Fibroblast of skin of right quadriceps (primary cell): ENCODE results near the gene PNKD.
"Not testable (repeated sequence)": the region's sequence is repeated elsewhere in the genome, so short reads cannot be mapped to it uniquely, and the experiment has no call there.

Experiments
- DNase-seq: peaks from one replicate; pipeline ENCODE4 v3.0.0-alpha.2; 2013

Gene PNKD

DNA sequence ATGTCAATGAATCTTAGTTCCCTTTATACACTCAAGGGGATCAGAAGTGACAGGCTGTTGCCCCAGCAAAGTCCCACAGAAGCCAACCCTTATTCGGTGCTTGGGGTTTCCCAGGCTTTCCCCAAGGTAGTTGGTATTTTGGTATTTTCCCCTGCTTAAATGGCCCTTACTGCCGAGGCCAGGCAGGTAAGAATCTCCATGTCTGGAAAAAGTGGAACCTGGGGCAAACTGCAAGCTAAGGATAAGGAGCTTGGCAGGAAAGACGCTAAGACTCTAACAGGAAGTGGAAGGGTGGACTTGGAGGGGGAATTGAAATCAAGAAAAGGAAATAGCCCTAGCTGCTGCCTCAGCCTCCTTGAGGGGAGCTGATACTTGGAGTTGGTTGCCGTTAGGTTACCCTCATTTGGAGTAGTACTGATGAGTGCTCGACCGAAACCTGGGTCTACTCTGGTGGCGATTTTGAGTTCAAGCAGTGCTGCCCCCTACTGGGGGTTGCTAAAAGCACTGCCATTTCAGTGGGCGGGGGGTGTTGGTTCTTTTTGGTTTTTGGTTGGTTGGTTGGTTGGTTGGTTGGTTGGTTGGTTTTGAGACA, 12.8 kb upstream of the PNKD start:
- peak; percentile 15 for DNase-seq

- DNase-seq, result peak; percentile 69
Observed at GRCh38 chr2:218259099-218259961, 11.0 kb upstream of the PNKD start.

DNA sequence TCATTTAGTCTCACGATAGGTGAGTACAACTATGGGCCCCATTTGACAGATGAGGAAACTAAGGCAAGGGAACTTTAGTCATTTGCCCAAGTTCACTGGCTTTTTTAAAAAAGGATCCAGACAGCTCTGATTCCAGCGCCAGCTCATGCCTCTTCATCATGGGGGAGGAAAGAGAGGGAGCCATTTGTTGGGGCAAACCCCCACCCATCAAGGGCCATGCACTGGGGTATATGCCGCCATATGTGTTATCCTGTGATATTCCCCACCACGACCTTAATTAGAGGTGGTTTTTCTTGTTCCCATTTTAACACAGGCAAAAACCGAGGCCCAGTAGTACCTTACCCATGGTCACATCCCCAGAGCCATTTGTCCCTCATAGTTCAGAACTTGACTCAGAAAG, 10.2 kb upstream of the PNKD start:
- no peak for DNase-seq

DNA sequence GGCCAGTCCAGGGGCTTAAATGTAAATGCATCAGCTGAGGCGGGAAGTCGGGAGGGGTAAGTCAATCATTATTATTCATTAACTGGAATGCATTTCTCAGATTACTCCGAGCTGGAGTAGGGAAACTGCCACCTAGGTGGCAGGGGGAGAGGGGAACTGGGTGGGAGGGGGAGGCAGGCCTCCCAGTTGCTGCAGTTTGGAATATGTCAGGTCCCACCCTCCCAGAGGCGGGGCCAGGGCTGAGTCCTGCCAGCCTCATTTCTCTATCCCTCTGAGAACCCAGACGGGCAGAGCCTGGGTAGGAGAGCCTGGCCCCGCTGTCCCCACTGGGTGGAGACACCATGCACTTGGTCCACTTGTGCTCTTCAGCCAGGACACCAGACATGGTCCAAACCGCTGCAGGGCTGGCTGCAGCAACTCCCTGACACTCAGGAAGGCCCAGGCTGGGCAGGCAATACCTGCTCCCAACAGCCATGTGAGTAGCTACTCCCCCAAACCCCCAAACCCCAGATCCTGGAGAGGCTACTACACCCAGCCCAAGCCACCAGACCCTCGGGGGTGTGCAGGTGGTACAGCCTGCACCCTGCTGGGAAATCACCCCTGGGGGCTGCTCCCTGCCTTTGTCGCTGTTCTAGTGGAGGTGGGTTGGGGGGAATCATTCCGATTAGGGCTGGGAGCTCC, 9.4 kb upstream of the PNKD start, which contains the start of gene GPBAR1:
TSS of gene GPBAR1 (plus strand) at position 274 of the 681 bp plus-strand sequence. CDS start 1,710 bp downstream, outside the sequence.
- no peak for DNase-seq

DNA sequence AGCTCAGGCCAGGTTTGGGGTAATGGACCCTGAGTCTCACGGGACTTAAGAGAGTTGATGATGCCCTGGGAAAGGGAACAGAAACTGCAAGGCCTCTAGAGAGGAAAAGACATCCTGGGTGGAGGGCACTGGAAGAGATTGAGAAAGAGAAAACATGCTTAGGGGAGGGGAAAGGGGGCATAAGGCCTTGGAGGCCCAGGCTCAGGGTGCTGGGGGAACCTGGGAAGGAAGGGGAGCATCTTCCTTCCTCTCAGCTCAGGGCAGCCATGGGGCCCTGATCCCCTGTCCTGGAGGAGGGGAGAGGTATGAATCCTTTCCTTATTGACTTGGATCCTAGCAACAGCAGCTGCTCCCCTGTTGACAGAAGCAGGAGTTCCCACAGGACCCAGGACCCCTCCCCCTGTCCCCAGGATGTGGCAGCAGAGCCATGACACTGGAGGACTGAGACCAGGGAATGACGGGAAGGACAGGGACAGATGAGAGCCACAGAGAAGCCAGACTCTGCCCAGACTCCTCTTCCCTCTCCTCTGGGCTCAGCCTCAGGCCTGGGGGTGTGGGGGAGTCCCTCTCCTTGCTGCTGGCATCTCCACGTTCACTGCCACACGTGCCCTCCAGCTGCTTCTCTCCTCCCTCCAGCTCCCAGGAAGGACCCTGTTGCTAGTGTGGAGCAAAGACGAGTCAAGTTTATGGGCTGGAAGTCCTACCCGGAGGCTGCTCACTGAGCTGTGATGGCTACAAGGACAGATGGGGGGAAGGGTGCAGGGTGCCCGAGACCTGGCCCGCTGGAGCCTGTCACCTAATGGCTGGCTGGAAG, 8.7 kb upstream of the PNKD start:
- DNase-seq, result no peak

DNA sequence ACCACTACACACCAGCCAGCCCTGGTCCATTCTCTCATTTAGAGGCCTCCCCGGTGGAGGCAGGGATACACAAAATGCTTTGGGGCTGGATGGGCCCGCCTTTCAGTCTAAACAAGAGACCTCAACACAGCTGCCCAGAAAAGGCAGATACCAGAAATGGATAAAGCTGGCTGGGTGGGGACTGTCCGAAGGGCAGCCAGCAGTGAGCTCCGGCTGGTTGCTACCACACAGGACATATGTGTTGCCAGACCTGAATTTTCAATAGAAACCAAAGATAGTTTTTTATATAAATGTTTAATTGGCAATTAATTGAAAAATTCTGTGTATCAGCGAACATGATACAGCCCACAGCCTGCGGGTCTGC, 8.1 kb upstream of the PNKD start:
- DNase-seq, result no peak

DNA sequence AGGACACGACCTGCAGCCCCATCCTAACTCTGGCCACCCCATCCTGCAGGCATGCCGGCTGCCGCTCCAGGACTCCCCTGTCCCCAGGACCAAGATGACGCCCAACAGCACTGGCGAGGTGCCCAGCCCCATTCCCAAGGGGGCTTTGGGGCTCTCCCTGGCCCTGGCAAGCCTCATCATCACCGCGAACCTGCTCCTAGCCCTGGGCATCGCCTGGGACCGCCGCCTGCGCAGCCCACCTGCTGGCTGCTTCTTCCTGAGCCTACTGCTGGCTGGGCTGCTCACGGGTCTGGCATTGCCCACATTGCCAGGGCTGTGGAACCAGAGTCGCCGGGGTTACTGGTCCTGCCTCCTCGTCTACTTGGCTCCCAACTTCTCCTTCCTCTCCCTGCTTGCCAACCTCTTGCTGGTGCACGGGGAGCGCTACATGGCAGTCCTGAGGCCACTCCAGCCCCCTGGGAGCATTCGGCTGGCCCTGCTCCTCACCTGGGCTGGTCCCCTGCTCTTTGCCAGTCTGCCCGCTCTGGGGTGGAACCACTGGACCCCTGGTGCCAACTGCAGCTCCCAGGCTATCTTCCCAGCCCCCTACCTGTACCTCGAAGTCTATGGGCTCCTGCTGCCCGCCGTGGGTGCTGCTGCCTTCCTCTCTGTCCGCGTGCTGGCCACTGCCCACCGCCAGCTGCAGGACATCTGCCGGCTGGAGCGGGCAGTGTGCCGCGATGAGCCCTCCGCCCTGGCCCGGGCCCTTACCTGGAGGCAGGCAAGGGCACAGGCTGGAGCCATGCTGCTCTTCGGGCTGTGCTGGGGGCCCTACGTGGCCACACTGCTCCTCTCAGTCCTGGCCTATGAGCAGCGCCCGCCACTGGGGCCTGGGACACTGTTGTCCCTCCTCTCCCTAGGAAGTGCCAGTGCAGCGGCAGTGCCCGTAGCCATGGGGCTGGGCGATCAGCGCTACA, 7.4 kb upstream of the PNKD start:
- DNase-seq, result no peak

DNA sequence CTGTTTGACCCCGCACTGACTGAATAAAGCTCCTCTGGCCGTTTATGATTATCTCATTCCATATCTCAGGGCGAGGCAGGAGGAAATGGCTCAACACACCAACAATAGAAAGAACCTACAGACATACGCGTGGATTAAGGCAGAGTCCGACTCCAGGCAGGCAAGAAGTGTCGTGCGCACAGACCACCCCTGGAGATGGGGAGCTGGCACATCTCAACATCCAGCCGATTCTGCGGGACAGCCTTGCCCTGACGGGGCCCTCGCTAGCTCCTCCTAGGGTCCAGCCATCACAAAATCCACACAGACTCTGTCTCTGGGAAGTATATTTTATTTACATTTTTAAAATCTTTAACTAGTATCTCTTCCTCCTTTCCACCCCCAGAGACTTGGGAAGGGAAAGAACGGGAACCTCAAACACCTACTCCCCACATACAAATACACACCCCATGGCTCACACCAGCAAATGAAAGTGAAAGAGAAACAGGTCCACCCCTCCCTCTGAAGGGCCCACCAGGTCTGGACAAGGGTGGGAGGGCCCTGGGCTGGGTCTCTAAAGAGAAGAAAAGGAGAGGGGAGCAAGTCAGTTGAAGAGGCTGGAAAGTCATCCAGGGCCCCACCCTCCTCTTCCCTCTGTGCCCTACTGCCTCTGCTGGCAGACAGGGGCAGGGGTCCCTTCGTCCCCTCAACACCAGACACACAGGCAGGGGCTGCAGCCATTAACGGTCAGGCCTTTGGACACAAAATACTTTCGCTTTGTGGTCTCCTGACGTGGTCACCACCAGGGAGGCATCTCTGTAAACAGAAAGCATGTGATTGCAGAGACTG, 6.3 kb upstream of the PNKD start:
- DNase-seq, result no peak

DNA sequence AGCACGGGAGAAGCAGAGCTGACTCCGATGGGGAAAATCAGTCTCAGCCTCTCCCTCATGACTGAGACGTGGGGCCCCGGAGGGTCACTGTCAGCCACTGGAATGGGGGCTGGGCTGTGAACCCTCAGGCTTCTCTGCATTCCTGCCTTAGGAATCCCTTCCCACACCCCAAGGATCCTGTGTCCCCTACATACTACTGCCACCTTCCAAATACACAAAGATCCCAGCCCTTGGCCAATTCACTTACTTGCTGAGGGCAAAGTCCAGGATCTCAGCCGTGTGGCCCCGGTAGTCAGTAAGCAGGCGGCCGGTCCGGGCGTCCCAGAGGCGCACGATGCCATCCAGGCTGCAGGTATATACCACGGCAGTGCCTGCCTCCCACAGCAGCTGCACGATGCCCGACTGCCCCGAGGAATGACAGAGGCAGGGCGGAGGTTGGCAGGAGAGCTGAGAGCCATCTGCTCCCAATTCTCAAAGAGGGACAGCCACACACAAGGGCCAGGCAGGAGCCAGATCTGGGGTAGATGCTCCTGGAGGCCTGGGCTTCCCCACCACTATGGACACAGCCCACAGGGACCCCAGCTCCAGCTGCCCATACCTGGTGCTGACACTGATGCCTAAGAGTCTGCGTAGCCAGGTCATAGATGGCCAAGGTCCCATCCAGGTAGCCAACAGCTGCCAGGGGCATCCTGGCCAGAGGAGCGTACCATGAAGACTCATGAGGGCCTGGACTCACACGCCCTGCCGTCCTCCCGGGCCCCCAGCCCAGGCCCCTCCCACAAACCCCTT, 5.4 kb upstream of the PNKD start:
- no peak for DNase-seq

DNA sequence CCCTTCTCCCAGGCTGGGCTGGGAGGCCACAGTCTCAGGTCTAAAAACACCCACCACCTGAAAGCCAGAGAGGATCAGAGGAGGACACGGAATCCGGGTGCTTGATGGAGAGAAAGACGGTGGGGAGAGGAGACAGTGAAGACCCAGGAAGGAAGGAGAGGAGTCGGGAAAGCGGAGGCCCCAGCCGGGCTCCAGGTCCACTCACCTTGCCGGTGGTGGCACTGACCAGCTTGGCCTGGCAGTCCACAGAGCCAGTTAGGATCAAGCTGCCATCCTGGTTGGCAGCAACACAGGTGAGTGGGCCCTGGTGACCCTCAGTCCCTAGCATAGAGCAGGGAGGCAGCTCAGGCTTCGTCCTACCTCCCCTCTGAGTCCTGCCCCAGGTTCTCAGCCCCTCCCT, 4.7 kb upstream of the PNKD start:
- DNase-seq, result no peak

GRCh38 chr2:218266316-218266979, 3.9 kb upstream of the PNKD start:
- no peak for DNase-seq

GRCh38 chr2:218267259-218267658, 3.1 kb upstream of the PNKD start:
- DNase-seq, result no peak

DNA sequence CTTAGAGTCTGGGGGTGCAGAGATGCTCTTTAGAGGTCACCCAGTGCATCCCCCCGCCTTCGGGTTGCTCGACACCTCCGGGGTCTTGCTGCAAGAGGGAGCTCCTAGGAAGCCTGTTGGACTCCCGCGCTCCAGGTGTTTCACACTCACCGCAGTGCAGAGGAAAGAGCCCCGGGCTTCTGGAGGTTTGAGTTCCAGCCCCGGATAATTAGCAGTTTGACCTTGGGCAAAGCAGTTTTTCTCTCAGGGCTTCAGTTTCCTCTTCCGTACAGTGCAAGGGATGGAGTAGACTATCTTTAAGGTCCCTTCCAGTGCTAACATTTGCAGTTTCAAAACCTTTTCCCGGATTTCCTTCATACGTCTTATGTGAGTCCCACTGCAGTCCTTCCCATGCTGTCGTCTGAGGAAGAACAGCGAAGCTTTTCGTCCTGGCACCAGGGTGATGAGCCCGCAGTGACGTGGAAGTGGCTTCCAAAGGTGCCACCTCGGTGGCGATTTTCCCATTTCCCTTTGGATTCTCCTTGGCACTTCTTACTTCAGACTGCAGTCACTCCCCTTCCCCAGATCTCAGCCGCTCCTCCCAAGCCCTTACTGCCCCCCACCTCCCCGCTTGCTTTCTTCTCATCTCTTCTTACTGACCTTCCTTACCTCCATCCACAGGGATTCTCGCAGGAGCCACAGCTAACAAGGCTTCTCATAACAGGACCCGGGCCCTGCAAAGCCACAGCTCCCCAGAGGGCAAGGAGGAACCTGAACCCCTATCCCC, 585 bp downstream of the PNKD start:
- no peak for DNase-seq

DNA sequence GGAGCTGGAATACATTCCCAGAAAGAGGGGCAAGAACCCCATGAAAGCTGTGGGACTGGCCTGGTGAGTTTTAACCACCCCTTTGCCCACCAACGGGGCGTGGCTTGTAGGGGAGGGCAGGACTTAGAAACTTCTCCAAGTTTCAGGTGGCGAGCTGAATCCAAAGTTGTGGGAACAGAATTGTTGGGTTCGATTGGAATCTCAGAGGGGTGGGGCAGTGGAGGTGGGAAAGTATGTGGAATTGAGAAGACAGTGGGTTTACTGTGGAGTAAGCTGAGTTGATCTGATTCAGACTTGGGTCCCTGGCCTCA, 1.1 kb downstream of the PNKD start:
- no peak for DNase-seq

DNA sequence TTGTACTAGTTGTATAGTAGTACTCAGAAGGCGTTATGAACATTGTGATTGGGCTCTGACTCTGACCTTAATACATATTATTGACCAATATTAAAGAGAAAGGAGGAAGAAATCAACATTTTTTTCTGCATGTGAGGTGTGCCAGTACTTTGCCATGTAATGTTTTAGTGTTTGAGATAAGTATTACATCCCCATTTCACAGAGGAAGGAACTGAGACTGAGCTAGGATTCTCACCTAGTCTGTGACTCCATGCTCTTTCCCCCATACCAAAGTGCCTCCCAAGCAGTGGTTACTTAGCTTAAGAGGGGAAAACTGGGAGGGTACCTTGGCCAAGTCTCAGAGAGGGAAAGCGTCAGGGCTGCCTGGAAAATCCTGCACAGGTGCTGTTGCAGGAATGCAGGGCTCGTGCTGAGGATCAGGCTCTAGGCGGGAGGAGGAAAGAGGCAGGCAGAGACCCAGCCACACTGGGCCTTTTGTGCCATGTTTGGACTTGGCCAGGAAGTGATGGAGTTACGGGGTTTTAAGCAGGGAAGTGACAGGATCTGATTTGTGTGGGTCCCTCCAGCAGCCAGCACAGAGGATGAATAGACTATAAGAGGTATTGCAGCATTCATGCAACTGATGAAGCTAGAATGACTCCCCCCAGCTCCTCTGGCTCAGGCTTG, 1.7 kb downstream of the PNKD start:
- DNase-seq, result no peak

DNA sequence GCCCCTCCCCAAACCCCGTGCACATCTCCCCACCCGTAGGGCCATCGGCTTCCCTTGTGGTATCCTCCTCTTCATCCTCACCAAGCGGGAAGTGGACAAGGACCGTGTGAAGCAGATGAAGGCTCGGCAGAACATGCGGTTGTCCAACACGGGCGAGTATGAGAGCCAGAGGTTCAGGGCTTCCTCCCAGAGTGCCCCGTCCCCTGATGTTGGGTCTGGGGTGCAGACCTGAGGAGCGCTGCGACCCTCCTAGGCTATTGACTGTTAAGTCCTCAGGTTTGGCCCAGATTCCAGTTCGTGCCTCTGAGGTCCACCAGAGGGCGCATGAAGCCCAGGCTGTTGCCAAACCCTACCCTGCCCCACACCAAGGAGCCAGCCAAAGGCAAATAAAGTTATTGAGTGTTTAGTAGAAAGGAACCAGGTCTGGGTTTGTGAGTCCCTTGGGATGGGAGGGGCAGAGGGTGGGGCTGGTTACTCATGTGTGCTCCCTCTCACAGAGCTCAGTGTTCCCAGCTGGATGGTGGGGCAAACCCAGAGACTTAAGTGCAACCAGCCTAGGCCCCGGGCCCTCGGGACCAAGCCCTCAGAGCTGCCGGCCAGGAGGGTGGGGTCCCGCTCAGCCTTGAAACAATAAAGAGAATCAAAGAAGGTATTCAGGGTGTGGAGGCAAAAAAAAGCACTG, 2.4 kb downstream of the PNKD start:
- peak; percentile 88 for DNase-seq

DNA sequence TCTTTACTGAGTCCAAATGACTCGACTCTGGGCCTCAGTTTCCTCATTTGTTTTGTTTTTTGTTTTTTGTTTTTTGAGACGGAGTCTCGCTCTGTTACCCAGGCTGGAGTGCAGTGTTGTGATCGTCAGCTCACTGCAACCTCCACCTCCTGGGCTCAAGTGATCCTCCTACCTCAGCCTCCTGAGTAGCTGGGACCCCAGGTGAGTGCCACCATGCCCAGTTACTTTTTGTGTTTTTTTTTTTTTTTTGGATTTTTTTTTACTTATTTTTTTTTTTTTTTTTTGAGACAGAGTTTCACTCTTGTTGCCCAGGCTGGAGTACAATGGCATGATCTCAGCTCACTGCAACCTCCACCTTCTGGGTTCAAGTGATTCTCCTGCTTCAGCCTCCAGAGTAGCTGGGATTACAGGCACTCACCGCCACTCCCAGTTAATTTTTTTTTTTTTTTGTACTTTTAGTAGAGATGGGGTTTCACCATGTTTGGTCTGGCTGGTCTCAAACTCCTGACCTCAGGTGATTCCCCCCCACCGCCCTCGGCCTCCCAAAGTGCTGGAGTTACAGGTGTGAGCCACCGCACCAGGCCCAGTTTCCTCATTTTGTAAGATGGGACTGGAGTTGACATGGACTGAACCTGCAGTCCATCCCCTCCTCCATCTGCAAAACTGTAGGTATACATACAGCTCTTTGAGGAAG, 3.0 kb downstream of the PNKD start:
- not testable (repeated sequence) for DNase-seq
